IMR-90 (cell line): ENCODE results near the gene PCCA. TPM values are rescaled to one million over a fixed set of nuclear protein-coding genes. Genes with fewer than 3 reads are reported as not detected.

Experiments
- ATAC-seq: fragments of 200-7000 bp; cut with Tn5 transposase; 2 replicates; pipeline ENCODE4 v1.9.1; 2020; ENCODE audit warnings: low read depth, mild to moderate bottlenecking, moderate library complexity
- BruUV-seq: library from RNA; stranded (reverse); fragments of 400-500 nt; replicated peaks from 2 replicates; lab custom pipeline; 2021; lab: Mats Ljungman, UMichigan
- CTCF ChIA-PET: fragments of 300-600 bp; formaldehyde crosslinking; extraction: SDS; loops from one replicate; lab custom pipeline; 2021; ENCODE audit warnings: antibody characterized with exemption; lab: Yijun Ruan, JAX
- POLR2A ChIA-PET: fragments of 300-600 bp; sonication (Branson Sonifier 250); formaldehyde crosslinking; loops from one replicate; lab custom pipeline; 2022; ENCODE audit warnings: antibody characterized with exemption; ENCODE audit not compliant: unreplicated experiment; lab: Charles Lee
- DNase-seq: peaks from one replicate; pipeline ENCODE4 v3.0.0; 2013
- H2AFZ ChIP-seq: replicated peaks from 2 replicates; pipeline ENCODE3; 2013; ENCODE audit warnings: low read length, mild to moderate bottlenecking; ENCODE audit not compliant: poor library complexity
- H2AK5ac ChIP-seq: 2 replicates; pipeline ENCODE4 v1.6.1; 2013; ENCODE audit warnings: low read depth, low read length, inconsistent platforms
- H2AK9ac ChIP-seq: replicated peaks from 2 replicates; pipeline ENCODE3; 2013; ENCODE audit warnings: mild to moderate bottlenecking, low read depth, low read length, moderate library complexity; ENCODE audit not compliant: poor library complexity
- H2BK120ac ChIP-seq: 2 replicates; pipeline ENCODE4 v1.6.1; 2013; ENCODE audit warnings: low read depth, low read length, inconsistent platforms
- H2BK15ac ChIP-seq: 3 replicates; pipeline ENCODE4 v1.6.1; 2013; ENCODE audit warnings: low read depth, low read length, inconsistent platforms
- H2BK20ac ChIP-seq: 2 replicates; pipeline ENCODE4 v1.6.1; 2013; ENCODE audit warnings: low read depth, mild to moderate bottlenecking, inconsistent platforms, low read length, moderate library complexity
- H2BK5ac ChIP-seq: 2 replicates; pipeline ENCODE4 v1.6.1; 2013; ENCODE audit warnings: mild to moderate bottlenecking, low read depth, low read length, inconsistent platforms; ENCODE audit not compliant: poor library complexity, severe bottlenecking
- H3K14ac ChIP-seq: replicated peaks from 2 replicates; pipeline ENCODE4 v1.6.1; 2013; ENCODE audit warnings: low read depth, low read length, inconsistent platforms
- H3K18ac ChIP-seq: 2 replicates; pipeline ENCODE4 v1.6.1; 2013; ENCODE audit warnings: low read depth, low read length, control low read depth
- H3K23ac ChIP-seq: 2 replicates; pipeline ENCODE4 v1.6.1; 2013; ENCODE audit warnings: low read depth, low read length, inconsistent platforms
- H3K27ac ChIP-seq: 2 replicates; pipeline ENCODE4 v1.5.1; 2013; ENCODE audit warnings: mild to moderate bottlenecking, control low read depth, low read length; ENCODE audit not compliant: insufficient read depth
- H3K27me3 ChIP-seq: 2 replicates; pipeline ENCODE4 v1.6.1; 2013; ENCODE audit warnings: low read length; ENCODE audit not compliant: control insufficient read depth, insufficient read depth
- H3K36me3 ChIP-seq: 2 replicates; pipeline ENCODE4 v1.6.1; 2013; ENCODE audit warnings: low read length, mixed read lengths; ENCODE audit not compliant: control insufficient read depth, insufficient read depth
- H3K4ac ChIP-seq: 2 replicates; pipeline ENCODE4 v1.6.1; 2013; ENCODE audit warnings: low read depth, low read length, inconsistent platforms
- H3K4me1 ChIP-seq: 2 replicates; pipeline ENCODE4 v1.6.1; 2013; ENCODE audit warnings: low read length, mixed read lengths; ENCODE audit not compliant: control insufficient read depth, insufficient read depth
- H3K4me2 ChIP-seq: 2 replicates; pipeline ENCODE4 v1.6.1; 2013; ENCODE audit warnings: low read depth, mild to moderate bottlenecking, control low read depth, low read length, moderate library complexity
- H3K4me3 ChIP-seq: 2 replicates; pipeline ENCODE4 v1.5.1; 2013; ENCODE audit warnings: low read depth, mild to moderate bottlenecking, control low read depth, low read length, moderate library complexity; ENCODE audit not compliant: insufficient read depth
- H3K56ac ChIP-seq: 2 replicates; pipeline ENCODE4 v1.6.1; 2013; ENCODE audit warnings: low read length, inconsistent platforms; ENCODE audit not compliant: insufficient read depth; ENCODE audit errors: extremely low read depth
- H3K79me1 ChIP-seq, 2 experiments: 2 replicates each; pipeline ENCODE4 v1.6.1; 2013; ENCODE audit warnings: low read length in 2 of 2, inconsistent platforms in 1 of 2, low read depth in 1 of 2
- H3K9ac ChIP-seq: 2 replicates; pipeline ENCODE4 v1.6.1; 2013; ENCODE audit warnings: low read depth, low read length, control low read depth
- H3K9me1 ChIP-seq: 2 replicates; pipeline ENCODE4 v1.6.1; 2013; ENCODE audit warnings: low read length, inconsistent platforms; ENCODE audit not compliant: insufficient read depth
- H3K9me3 ChIP-seq: 2 replicates; pipeline ENCODE4 v1.6.1; 2013; ENCODE audit warnings: low read length; ENCODE audit not compliant: control insufficient read depth, insufficient read depth
- H4K20me1 ChIP-seq: 2 replicates; pipeline ENCODE4 v1.6.1; 2013; ENCODE audit warnings: low read length, inconsistent platforms; ENCODE audit not compliant: insufficient read depth
- H4K5ac ChIP-seq: 2 replicates; pipeline ENCODE4 v1.6.1; 2013; ENCODE audit warnings: mild to moderate bottlenecking, low read depth, low read length, control low read depth
- H4K8ac ChIP-seq, 2 experiments: 2 replicates each; pipeline ENCODE4 v1.6.1; 2013; ENCODE audit warnings: low read depth in 2 of 2, low read length in 2 of 2, control low read depth in 1 of 2, inconsistent platforms in 1 of 2
- H4K91ac ChIP-seq: 2 replicates; pipeline ENCODE4 v1.6.1; 2013; ENCODE audit warnings: low read depth, low read length, inconsistent platforms; ENCODE audit not compliant: insufficient read depth
- BHLHE40 ChIP-seq: fragments of 150-350 bp; IDR thresholded peaks from 2 replicates; pipeline ENCODE4 v1.6.1; 2016; ENCODE audit warnings: mild to moderate bottlenecking, low read depth, low read length
- CEBPB ChIP-seq: IDR thresholded peaks from 2 replicates; pipeline ENCODE4 v1.6.1; 2012; ENCODE audit warnings: low read depth, low read length, improper control_type of control experiment
- CHD1 ChIP-seq: IDR thresholded peaks from 2 replicates; pipeline ENCODE4 v1.6.1; 2012; ENCODE audit warnings: low read depth, low read length, improper control_type of control experiment
- ELK1 ChIP-seq: fragments of 150-350 bp; IDR thresholded peaks from 2 replicates; pipeline ENCODE4 v1.6.1; 2016; ENCODE audit warnings: low read depth, mild to moderate bottlenecking, low read length, moderate library complexity, borderline replicate concordance
- FOS ChIP-seq: fragments of 150-350 bp; IDR thresholded peaks from 2 replicates; pipeline ENCODE4 v1.6.1; 2016; ENCODE audit warnings: low read depth, low read length
- MAFK ChIP-seq: IDR thresholded peaks from 2 replicates; pipeline ENCODE4 v1.6.1; 2012; ENCODE audit warnings: low read depth, low read length, improper control_type of control experiment
- MXI1 ChIP-seq: IDR thresholded peaks from 2 replicates; pipeline ENCODE4 v1.6.1; 2012; ENCODE audit warnings: low read depth, mild to moderate bottlenecking, low read length, moderate library complexity, borderline replicate concordance
- NFE2L2 ChIP-seq: fragments of 150-350 bp; IDR thresholded peaks from 2 replicates; pipeline ENCODE4 v1.6.1; 2016; ENCODE audit warnings: low read depth, mild to moderate bottlenecking, low read length
- POLR2A ChIP-seq: IDR thresholded peaks from 2 replicates; pipeline ENCODE4 v1.6.1; 2012; ENCODE audit warnings: mild to moderate bottlenecking, low read depth, low read length
- RAD21 ChIP-seq: IDR thresholded peaks from 2 replicates; pipeline ENCODE4 v1.6.1; 2012; ENCODE audit warnings: low read length, improper control_type of control experiment
- RCOR1 ChIP-seq: IDR thresholded peaks from 2 replicates; pipeline ENCODE4 v1.6.1; 2012; ENCODE audit warnings: mild to moderate bottlenecking, low read length, improper control_type of control experiment; ENCODE audit not compliant: insufficient replicate concordance
- RFX5 ChIP-seq: IDR thresholded peaks from 2 replicates; pipeline ENCODE4 v1.8.0; 2012; ENCODE audit warnings: low read depth, mild to moderate bottlenecking, low read length, moderate library complexity
- SMC3 ChIP-seq: fragments of 150-350 bp; IDR thresholded peaks from 2 replicates; pipeline ENCODE4 v1.6.1; 2016; ENCODE audit warnings: low read depth, mild to moderate bottlenecking, antibody characterized with exemption, low read length, moderate library complexity
- WGBS, 2 experiments: methylation state at CpG; one replicate each; pipeline versions ENCODE4 v1.1.5 to v1.1.7; 2013; ENCODE audit warnings: missing lambda C conversion rate in 2 of 2; ENCODE audit not compliant: insufficient read length in 1 of 2; ENCODE audit errors: extremely low coverage in 2 of 2; 5-methylcytosine and 5-hydroxymethylcytosine counted together
- dilution Hi-C: fragments of 300-500 bp; cut with HindIII; formaldehyde crosslinking; loops from one replicate; pipeline ENCODE4 v1.14.3; 2018; ENCODE audit warnings: low sequenced_read_pairs; ENCODE audit not compliant: unreplicated experiment
- in situ Hi-C: fragments of 300-500 bp; cut with MboI; formaldehyde crosslinking; loops from 3 replicates; pipeline ENCODE4 v1.14.3; 2019; ENCODE audit warnings: low sequenced_read_pairs, inconsistent platforms, mixed read lengths
- intact Hi-C: fragments of 100-400 bp; cut with micrococcal nuclease; formaldehyde crosslinking; loops from 2 replicates; pipeline ENCODE4 v1.10.0; 2022
- polyA plus RNA-seq, 3 experiments: library from polyadenylated mRNA; depleted of rRNA; stranded (reverse); fragments of >200 nt; gene quantifications; 2 replicates each; pipeline ENCODE4 v1.2.3, GENCODE V29; 2012; ENCODE audit warnings: low replicate concordance in 1 of 3
- total RNA-seq: library from RNA; depleted of rRNA; stranded (reverse); fragments of >200 nt; gene quantifications from 2 replicates; pipeline ENCODE4 v1.2.3, GENCODE V29; 2012
- TF ChIP-seq, protein P1 (sequence below): conservative IDR thresholded peaks from 2 replicates; pipeline ENCODE4 v1.5.1; 2012; ENCODE audit warnings: mild to moderate bottlenecking, low read depth, low read length, improper control_type of control experiment
- TF ChIP-seq, protein P2 (sequence below): fragments of 150-350 bp; IDR thresholded peaks from 2 replicates; pipeline ENCODE4 v1.6.1; 2017; ENCODE audit warnings: mild to moderate bottlenecking, antibody characterized with exemption, low read length, low read depth

PCCA gene
- total and polyA plus RNA-seq, 2 of the 4 experiments (the other 2 are of a cell fraction) = 7.6 to 24.0 TPM

DNA sequence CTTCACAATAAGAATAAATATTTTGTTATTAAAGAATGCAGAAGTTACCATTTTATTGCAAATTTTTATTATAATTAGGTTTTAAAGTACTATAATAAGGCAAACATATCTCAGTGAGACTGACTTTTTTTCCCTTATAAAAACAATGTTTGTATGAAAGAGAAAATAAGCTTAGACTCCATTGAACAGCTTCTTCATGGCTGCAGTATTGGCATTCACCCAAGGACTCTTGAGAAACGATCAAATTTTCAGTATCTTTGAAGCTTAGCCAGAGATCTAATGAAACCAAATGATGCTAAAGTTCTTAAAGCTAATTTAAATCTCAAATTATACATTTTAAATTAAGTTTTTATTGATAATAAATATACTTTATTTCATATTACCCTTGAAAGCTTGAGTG, 371.4 kb downstream of the PCCA start:
- no peak overlapping the region for H4K91ac ChIP-seq
- no peak overlapping the region for H3K9ac ChIP-seq
- peaks cover 5% of the 10 kb centered on the region for H3K4me1 ChIP-seq
- no peak overlapping the region for H2BK5ac ChIP-seq
- no peak overlapping the region for H2BK20ac ChIP-seq
- no peak overlapping the region for H2AFZ ChIP-seq
- no CpG with 5 or more reads among the region's 1 CpG for WGBS, 2 experiments
- H2AK9ac ChIP-seq = no peak overlapping the region
- no peak overlapping the region for H3K4me2 ChIP-seq
- H3K9me1 ChIP-seq = peaks cover 5% of the 10 kb centered on the region; the same call in 1 of the 2 replicates
- H3K27ac ChIP-seq = no peak overlapping the region
- H3K36me3 ChIP-seq = peaks cover 1% of the 10 kb centered on the region; the same call in 1 of the 2 replicates
- dilution Hi-C loops (no loop called here), in situ Hi-C loops (no loop called here), intact Hi-C loops (no loop called here)
- no peak overlapping the region for H3K18ac ChIP-seq
- H2BK120ac ChIP-seq = no peak overlapping the region
- no peak for TF ChIP-seq SMC3
- TF ChIP-seq CEBPB = no peak
- no peak for TF ChIP-seq ELK1
- no peak for TF ChIP-seq RFX5
- no peak for TF ChIP-seq MXI1
- TF ChIP-seq, protein P1, sequence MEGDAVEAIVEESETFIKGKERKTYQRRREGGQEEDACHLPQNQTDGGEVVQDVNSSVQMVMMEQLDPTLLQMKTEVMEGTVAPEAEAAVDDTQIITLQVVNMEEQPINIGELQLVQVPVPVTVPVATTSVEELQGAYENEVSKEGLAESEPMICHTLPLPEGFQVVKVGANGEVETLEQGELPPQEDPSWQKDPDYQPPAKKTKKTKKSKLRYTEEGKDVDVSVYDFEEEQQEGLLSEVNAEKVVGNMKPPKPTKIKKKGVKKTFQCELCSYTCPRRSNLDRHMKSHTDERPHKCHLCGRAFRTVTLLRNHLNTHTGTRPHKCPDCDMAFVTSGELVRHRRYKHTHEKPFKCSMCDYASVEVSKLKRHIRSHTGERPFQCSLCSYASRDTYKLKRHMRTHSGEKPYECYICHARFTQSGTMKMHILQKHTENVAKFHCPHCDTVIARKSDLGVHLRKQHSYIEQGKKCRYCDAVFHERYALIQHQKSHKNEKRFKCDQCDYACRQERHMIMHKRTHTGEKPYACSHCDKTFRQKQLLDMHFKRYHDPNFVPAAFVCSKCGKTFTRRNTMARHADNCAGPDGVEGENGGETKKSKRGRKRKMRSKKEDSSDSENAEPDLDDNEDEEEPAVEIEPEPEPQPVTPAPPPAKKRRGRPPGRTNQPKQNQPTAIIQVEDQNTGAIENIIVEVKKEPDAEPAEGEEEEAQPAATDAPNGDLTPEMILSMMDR = no peak
- TF ChIP-seq RCOR1 = no peak
- TF ChIP-seq BHLHE40 = no peak
- no peak for TF ChIP-seq NFE2L2
- no peak for TF ChIP-seq POLR2A
- no peak for TF ChIP-seq FOS
- no peak for TF ChIP-seq RAD21
- TF ChIP-seq CHD1 = no peak
- TF ChIP-seq MAFK = no peak
- TF ChIP-seq, protein P2, sequence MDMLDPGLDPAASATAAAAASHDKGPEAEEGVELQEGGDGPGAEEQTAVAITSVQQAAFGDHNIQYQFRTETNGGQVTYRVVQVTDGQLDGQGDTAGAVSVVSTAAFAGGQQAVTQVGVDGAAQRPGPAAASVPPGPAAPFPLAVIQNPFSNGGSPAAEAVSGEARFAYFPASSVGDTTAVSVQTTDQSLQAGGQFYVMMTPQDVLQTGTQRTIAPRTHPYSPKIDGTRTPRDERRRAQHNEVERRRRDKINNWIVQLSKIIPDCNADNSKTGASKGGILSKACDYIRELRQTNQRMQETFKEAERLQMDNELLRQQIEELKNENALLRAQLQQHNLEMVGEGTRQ = no peak
- no peak overlapping the region for H3K4ac ChIP-seq
- no TSS peak for BruUV-seq
- no peak overlapping the region for H2AK5ac ChIP-seq
- no peak overlapping the region for H2BK15ac ChIP-seq
- no peaks in the 10 kb centered on the region for H4K20me1 ChIP-seq
- POLR2A ChIA-PET = interaction anchor here (0.7 kb wide), 1 partner anchor 266 kb away, joined by 3 read pairs; no protein-coding TSS in a partner anchor
- no peak overlapping the region for H4K5ac ChIP-seq
- no peaks in the 10 kb centered on the region for H3K27me3 ChIP-seq
- no peak overlapping the region for H3K23ac ChIP-seq
- peaks cover 2 to 3% of the 10 kb centered on the region in 2 experiments; a peak in 2 of 4 replicates for H3K79me1 ChIP-seq
- no peaks in the 10 kb centered on the region for H3K9me3 ChIP-seq
- DNase-seq (peak; percentile 12), ATAC-seq (no peak)
- H3K4me3 ChIP-seq = no peak overlapping the region
- no peak overlapping the region for H4K8ac ChIP-seq
- CTCF ChIA-PET = interaction anchor here (1.2 kb wide), 1 partner anchor 9 kb away, joined by 3 read pairs; no protein-coding TSS in a partner anchor
- no peak overlapping the region for H3K14ac ChIP-seq
- H3K56ac ChIP-seq = no peak overlapping the region
